T-cell (primary cell): ENCODE measurements around the gene LZTR1. TPM values are rescaled to one million over a fixed set of nuclear protein-coding genes. Genes with fewer than 3 reads are reported as not detected.

Source experiments
- ATAC-seq, 4 experiments: fragments of 200-7000 bp in 3 of 4; fragments of 150-1000 bp in 1 of 4; cut with Tn5 transposase; replicated peaks in 1 of 4; 1 replicate in 3 of 4; 2 replicates in 1 of 4; pipeline ENCODE4 v1.10.0; 2021; ENCODE audit warnings: moderate library complexity in 3 of 4, mild to moderate bottlenecking in 2 of 4, moderate number of reproducible peaks in 1 of 4
- CTCF ChIA-PET, 2 donors: fragments of 300-600 bp; sonication (Branson Sonifier 250); formaldehyde crosslinking; loops; one replicate each; lab custom pipeline; 2022; ENCODE audit warnings: antibody characterized with exemption in 2 of 2; lab: Charles Lee
- POLR2A ChIA-PET, 2 donors: fragments of 300-600 bp; sonication (Branson Sonifier 250); formaldehyde crosslinking; loops; one replicate each; lab custom pipeline; 2022; ENCODE audit warnings: antibody characterized with exemption in 2 of 2; lab: Charles Lee
- DNase-seq, 35 experiments: peaks; one replicate each; pipeline versions ENCODE4 v3.0.0 to v3.0.0-alpha.2; 2013 to 2023
- H3K27ac ChIP-seq: one replicate; pipeline ENCODE4 v1.5.1; 2013; ENCODE audit warnings: low read length
- H3K27me3 ChIP-seq, 2 experiments: replicated peaks in 1 of 2; 1 replicate in 1 of 2; 2 replicates in 1 of 2; pipeline versions ENCODE4 v1.6.1 to v1.7.0; 2013; ENCODE audit warnings: low read length in 1 of 2, mixed read lengths in 1 of 2; ENCODE audit not compliant: control insufficient read depth in 2 of 2, insufficient read depth in 2 of 2; ENCODE audit errors: extremely low read depth in 1 of 2
- H3K36me3 ChIP-seq, 2 donors: 1 replicate in 1 of 2; 2 replicates in 1 of 2; pipeline versions ENCODE4 v1.6.1 to v1.7.0; 2013; ENCODE audit warnings: low read length in 1 of 2; ENCODE audit not compliant: control insufficient read depth in 2 of 2, insufficient read depth in 1 of 2; ENCODE audit errors: extremely low read depth in 1 of 2
- H3K4me1 ChIP-seq, 2 experiments: 1 replicate in 1 of 2; 2 replicates in 1 of 2; pipeline versions ENCODE4 v1.6.1 to v1.7.0; 2013; ENCODE audit warnings: low read length in 2 of 2, mixed read lengths in 1 of 2; ENCODE audit not compliant: insufficient read depth in 2 of 2, control insufficient read depth in 1 of 2; ENCODE audit errors: extremely low read depth in 1 of 2
- H3K4me3 ChIP-seq, 2 donors: 1 replicate in 1 of 2; 2 replicates in 1 of 2; pipeline versions ENCODE4 v1.5.1 to v1.7.0; 2013; ENCODE audit warnings: mild to moderate bottlenecking in 2 of 2, low read length in 1 of 2, moderate library complexity in 1 of 2; ENCODE audit not compliant: control insufficient read depth in 1 of 2; ENCODE audit errors: extremely low read depth in 1 of 2
- H3K9me3 ChIP-seq: 2 replicates; pipeline ENCODE4 v1.7.0; 2013
- H3K27ac Mint-ChIP-seq, 2 donors: one replicate each; pipeline ENCODE4 v1.8.0; 2020 to 2021; ENCODE audit warnings: mild to moderate bottlenecking in 2 of 2, mixed read lengths in 2 of 2
- H3K27me3 Mint-ChIP-seq, 2 donors: one replicate each; pipeline ENCODE4 v1.8.0; 2021 to 2022; ENCODE audit warnings: mixed read lengths in 2 of 2
- H3K36me3 Mint-ChIP-seq: one replicate; pipeline ENCODE4 v1.8.0; 2021; ENCODE audit warnings: mixed read lengths
- H3K4me1 Mint-ChIP-seq, 3 donors: one replicate each; pipeline ENCODE4 v1.8.0; 2020 to 2022; ENCODE audit warnings: mixed read lengths in 3 of 3, mild to moderate bottlenecking in 1 of 3
- H3K4me3 Mint-ChIP-seq, 3 donors: one replicate each; pipeline ENCODE4 v1.8.0; 2020 to 2022; ENCODE audit warnings: mild to moderate bottlenecking in 3 of 3, mixed read lengths in 3 of 3, moderate library complexity in 3 of 3
- H3K9me3 Mint-ChIP-seq, 3 donors: one replicate each; pipeline ENCODE4 v1.8.0; 2020 to 2022; ENCODE audit warnings: mixed read lengths in 3 of 3
- WGBS: methylation state at CpG from one replicate; pipeline ENCODE4 v1.1.5; 2013; ENCODE audit warnings: missing lambda C conversion rate; ENCODE audit not compliant: insufficient coverage; 5-methylcytosine and 5-hydroxymethylcytosine counted together
- total RNA-seq, 35 experiments: library from RNA in 6 of 35; stranded (reverse) in 6 of 35; fragments of 120-200 nt in 1 of 35; gene quantifications; one replicate each; pipeline versions ENCODE4 v1.2.1 to v1.2.4 and lab custom pipeline; 2013 to 2026

The LZTR1 gene
- total RNA-seq, 5 donors from 2014 or later (not counting 1 experiment from before 2014, with no cell fraction given) = 57.1 to 118 (median 105) TPM

DNA sequence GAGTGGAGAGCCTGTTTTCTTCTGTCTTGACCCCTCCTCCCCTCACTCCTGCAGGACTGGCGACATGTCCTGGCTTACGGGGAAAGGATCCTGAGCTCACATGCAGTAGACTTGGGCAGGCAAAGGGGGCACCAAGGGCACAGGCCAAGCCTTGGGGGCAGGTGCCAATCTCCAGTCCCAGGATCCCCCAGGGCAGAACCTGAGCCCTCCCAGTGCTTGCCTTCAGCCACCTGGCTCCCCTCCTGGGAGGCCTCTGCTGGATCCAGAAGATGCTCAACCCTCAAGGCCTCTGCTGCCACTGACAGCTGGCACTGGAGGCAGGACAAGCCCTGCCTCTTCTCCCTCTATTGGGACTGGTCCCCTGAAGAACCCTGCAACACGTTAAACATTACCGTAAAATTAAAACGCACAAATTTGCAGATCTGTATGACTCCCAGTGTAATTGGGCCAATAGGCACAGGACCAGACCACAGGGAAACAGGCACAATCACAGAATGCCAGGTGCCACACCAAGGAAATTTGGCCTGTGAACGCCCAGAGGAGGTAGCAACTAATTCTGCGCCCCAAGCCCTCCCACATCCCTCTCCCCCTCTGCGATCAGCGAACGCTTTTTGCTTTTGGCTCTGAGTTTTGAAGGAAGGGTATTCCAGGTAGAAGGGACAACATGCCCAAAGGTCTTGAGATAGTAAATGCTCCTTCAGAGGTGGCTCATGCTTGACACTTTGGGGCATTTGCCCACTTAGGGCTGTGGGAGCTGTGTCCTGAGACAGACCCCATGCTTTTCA, 967 bp upstream of the LZTR1 start:
- H3K4me3 Mint-ChIP-seq = peak overlapping the region; percentile 90 to 94 (median 92)
- peak overlapping the region; percentile 59 for H3K27ac ChIP-seq
- peaks cover 0 to 7% of the 10 kb centered on the region in 2 donors for H3K36me3 ChIP-seq
- WGBS = 83% methylated on average over 7 of the region's 10 CpGs
- POLR2A ChIA-PET = no interaction called here
- peak overlapping the region; percentile 90 to 91 for H3K27ac Mint-ChIP-seq
- H3K36me3 Mint-ChIP-seq = no peaks in the 10 kb centered on the region
- ATAC-seq (no peak), DNase-seq (no peak)
- no peaks in the 10 kb centered on the region for H3K9me3 Mint-ChIP-seq
- H3K27me3 ChIP-seq = peaks cover 0 to 25% of the 10 kb centered on the region in 2 experiments
- CTCF ChIA-PET = no interaction called here
- H3K27me3 Mint-ChIP-seq = peaks cover 0 to 2% of the 10 kb centered on the region in 2 donors
- H3K4me1 Mint-ChIP-seq = peaks cover 44 to 46% (median 45%) of the 10 kb centered on the region in 3 donors
- peak overlapping the region; percentile 74 to 80 for H3K4me3 ChIP-seq
- H3K9me3 ChIP-seq = no peaks in the 10 kb centered on the region
- H3K4me1 ChIP-seq = peaks cover 5 to 46% of the 10 kb centered on the region in 2 experiments

DNA sequence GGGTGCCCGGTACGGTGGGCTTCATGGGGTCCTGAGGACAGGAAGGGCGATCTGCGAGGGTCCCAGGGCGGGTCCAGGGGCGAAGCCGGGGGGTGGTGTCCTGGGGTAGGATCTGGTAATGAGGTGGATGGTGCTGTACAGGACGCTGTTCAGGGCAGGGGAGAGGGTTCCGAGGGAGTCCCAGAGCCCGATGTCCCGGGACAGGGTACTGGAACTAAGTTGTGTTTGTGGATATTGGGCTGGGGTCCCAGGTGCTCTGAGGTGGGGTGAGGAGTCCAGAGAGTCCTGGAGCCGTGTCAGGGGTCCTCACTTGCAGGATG, 426 bp downstream of the LZTR1 start:
- CTCF ChIA-PET = no interaction called here
- H3K36me3 Mint-ChIP-seq = peaks cover 6% of the 10 kb centered on the region
- Histone ChIP-seq H3K36me3 (peaks cover 0 to 16% of the 10 kb centered on the region in 2 donors), H3K27ac (peak overlapping the region; percentile 53), H3K27me3 (peaks cover 0 to 16% of the 10 kb centered on the region in 2 experiments), H3K4me1 (peaks cover 5 to 46% of the 10 kb centered on the region in 2 experiments), H3K9me3 (no peaks in the 10 kb centered on the region), H3K4me3 (peak overlapping the region; percentile 74 to 80)
- H3K27ac Mint-ChIP-seq = peak overlapping the region; percentile 90 to 91
- POLR2A ChIA-PET = interaction anchor here in 1 of 2 donors (0.6 kb wide), 1 partner anchor 126 kb away, joined by 5 read pairs; no protein-coding TSS in a partner anchor
- H3K4me3 Mint-ChIP-seq = peak overlapping the region; percentile 90 to 94 (median 92)
- ATAC-seq = peak in 2 of 4 experiments; percentile 4 to 14
- 2% methylated on average over 11 of the region's 12 CpGs for WGBS
- no peaks in the 10 kb centered on the region for H3K27me3 Mint-ChIP-seq
- DNase-seq = no peak
- peaks cover 44 to 52% (median 45%) of the 10 kb centered on the region in 3 donors for H3K4me1 Mint-ChIP-seq
- no peaks in the 10 kb centered on the region for H3K9me3 Mint-ChIP-seq

- Histone ChIP-seq H3K4me3 (peak overlapping the region in 1 of 2 donors; percentile 10), H3K27me3 (peaks cover 0 to 12% of the 10 kb centered on the region in 2 experiments), H3K4me1 (peaks cover 5 to 46% of the 10 kb centered on the region in 2 experiments), H3K36me3 (peaks cover 0 to 18% of the 10 kb centered on the region in 2 donors), H3K9me3 (no peaks in the 10 kb centered on the region), H3K27ac (peak overlapping the region; percentile 53)
- H3K27me3 Mint-ChIP-seq = no peaks in the 10 kb centered on the region
- no peak for DNase-seq
- CTCF ChIA-PET = no interaction called here
- H3K4me3 Mint-ChIP-seq = peak overlapping the region; percentile 90 to 94 (median 92)
- POLR2A ChIA-PET = no interaction called here
- H3K9me3 Mint-ChIP-seq = no peaks in the 10 kb centered on the region
- peak overlapping the region; percentile 90 to 91 for H3K27ac Mint-ChIP-seq
- 80% methylated on average over 1 of the region's 5 CpGs for WGBS
- peaks cover 44 to 52% (median 45%) of the 10 kb centered on the region in 3 donors for H3K4me1 Mint-ChIP-seq
- no peak for ATAC-seq
- peaks cover 13% of the 10 kb centered on the region for H3K36me3 Mint-ChIP-seq
These were observed 1.1 kb downstream of the LZTR1 start for GRCh38 chr22:20983081-20983771.

GRCh38 chr22:20985720-20986119, 3.6 kb downstream of the LZTR1 start:
- no peaks in the 10 kb centered on the region for H3K27me3 ChIP-seq
- POLR2A ChIA-PET = no interaction called here
- no peak overlapping the region for H3K27ac ChIP-seq
- no peaks in the 10 kb centered on the region for H3K9me3 Mint-ChIP-seq
- CTCF ChIA-PET = no interaction called here
- no peak for DNase-seq
- H3K36me3 Mint-ChIP-seq = peaks cover 13% of the 10 kb centered on the region
- 98% methylated on average over 4 of the region's 7 CpGs for WGBS
- ATAC-seq = no peak
- H3K27ac Mint-ChIP-seq = no peak overlapping the region
- H3K27me3 Mint-ChIP-seq = no peaks in the 10 kb centered on the region
- H3K4me1 ChIP-seq = peaks cover 5 to 35% of the 10 kb centered on the region in 2 experiments
- peaks cover 34 to 35% (median 35%) of the 10 kb centered on the region in 3 donors for H3K4me1 Mint-ChIP-seq
- H3K4me3 ChIP-seq = no peak overlapping the region
- H3K36me3 ChIP-seq = peaks cover 0 to 24% of the 10 kb centered on the region in 2 donors
- H3K9me3 ChIP-seq = no peaks in the 10 kb centered on the region
- no peak overlapping the region for H3K4me3 Mint-ChIP-seq

DNA sequence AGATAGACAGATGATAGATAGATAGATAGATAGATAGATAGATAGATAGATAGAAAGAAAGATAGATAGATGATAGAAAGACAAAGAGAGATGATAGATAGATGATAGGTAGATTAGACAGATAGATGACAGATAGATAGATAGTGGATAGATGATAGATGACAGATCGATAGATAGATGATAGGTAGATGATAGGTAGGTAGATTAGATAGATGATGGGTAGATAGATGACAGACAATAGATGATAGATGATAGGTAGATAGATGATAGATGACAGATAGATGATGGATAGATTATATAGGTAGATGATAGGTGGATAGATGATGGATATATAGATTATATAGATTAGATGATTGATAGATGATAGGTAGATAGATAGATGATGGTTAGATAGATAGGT, 4.3 kb downstream of the LZTR1 start:
- WGBS = 100% methylated on average over 1 of the region's 1 CpG
- Histone ChIP-seq H3K27ac (no peak overlapping the region), H3K27me3 (no peaks in the 10 kb centered on the region), H3K4me3 (no peak overlapping the region), H3K9me3 (no peaks in the 10 kb centered on the region), H3K36me3 (peaks cover 0 to 26% of the 10 kb centered on the region in 2 donors), H3K4me1 (peaks cover 3 to 29% of the 10 kb centered on the region in 2 experiments)
- Mint-ChIP-seq H3K27me3 (no peaks in the 10 kb centered on the region), H3K4me1 (peaks cover 27 to 29% (median 29%) of the 10 kb centered on the region in 3 donors), H3K4me3 (no peak overlapping the region), H3K27ac (no peak overlapping the region), H3K9me3 (no peaks in the 10 kb centered on the region), H3K36me3 (peaks cover 13% of the 10 kb centered on the region)
- ChIA-PET CTCF (interaction anchor here in 1 of 2 donors (0.9 kb wide), 1 partner anchor 69 kb away, joined by 6 read pairs; no protein-coding TSS in a partner anchor), POLR2A (no interaction called here)
- no peak for ATAC-seq
- no peak for DNase-seq

GRCh38 chr22:20987375-20987774, 5.3 kb downstream of the LZTR1 start:
- no peak overlapping the region for H3K4me3 Mint-ChIP-seq
- Histone ChIP-seq H3K27me3 (no peaks in the 10 kb centered on the region), H3K4me1 (peaks cover 3 to 24% of the 10 kb centered on the region in 2 experiments), H3K4me3 (no peak overlapping the region), H3K27ac (no peak overlapping the region), H3K36me3 (peaks cover 3 to 33% of the 10 kb centered on the region in 2 donors), H3K9me3 (no peaks in the 10 kb centered on the region)
- peaks cover 13% of the 10 kb centered on the region for H3K36me3 Mint-ChIP-seq
- no peaks in the 10 kb centered on the region for H3K27me3 Mint-ChIP-seq
- DNase-seq (no peak), ATAC-seq (no peak)
- peaks cover 24 to 26% (median 24%) of the 10 kb centered on the region in 3 donors for H3K4me1 Mint-ChIP-seq
- ChIA-PET CTCF (interaction anchor here in 1 of 2 donors (0.9 kb wide), 1 partner anchor 68 kb away, joined by 6 read pairs; no protein-coding TSS in a partner anchor), POLR2A (no interaction called here)
- 97% methylated on average over 10 of the region's 14 CpGs for WGBS
- H3K27ac Mint-ChIP-seq = no peak overlapping the region
- H3K9me3 Mint-ChIP-seq = no peaks in the 10 kb centered on the region
